ENCODE data around the gene CAMK1D. TPM values are rescaled to one million over a fixed set of nuclear protein-coding genes. Genes with fewer than 3 reads are reported as not detected.
A peak's percentile ranks its signal among the peaks of the same experiment; 100 is the strongest.

CAMK1D gene
- total and polyA plus RNA-seq, 10 of the 15 experiments (the other 5 are each of a cell fraction or from before 2014, with no cell fraction given): 2.1 to 35.5 (median 14.7) TPM

- ChIA-PET RAD21 (ENCODE audit: unreplicated experiment) (no interaction called here), POLR2A (no interaction called here), CTCF (interaction anchor here (0.6 to 1.5 kb wide), 3 partner anchors 14 to 683 kb away, joined by 3 to 8 read pairs (median 3); no protein-coding TSS in a partner anchor), SMC1A (ENCODE audit: uncharacterized antibody, unreplicated experiment) (interaction anchor here (1.0 kb wide), 1 partner anchor 13 kb away, joined by 7 read pairs; no protein-coding TSS in a partner anchor)
- no peaks in the 10 kb centered on the region; the same call in 2 of the 3 replicates for H3K9me3 ChIP-seq (replicated peaks; ENCODE audit: control insufficient read depth, insufficient read depth, low read length)
- no peak overlapping the region for H2AFZ ChIP-seq (ENCODE audit: control insufficient read depth, low read depth, low read length)
- BruUV-seq (replicated peaks): no TSS peak
- ATAC-seq (no peak), DNase-seq (ENCODE audit: low read depth, low spot score) (no peak), FAIRE-seq (no peak)
- no peaks in the 10 kb centered on the region for H4K20me1 ChIP-seq (ENCODE audit: control insufficient read depth, insufficient read depth)
- H3K4me3 ChIP-seq: no peak overlapping the region
- intact Hi-C loops (cut with micrococcal nuclease; ENCODE audit: unreplicated experiment) (no loop called here), in situ Hi-C loops (cut with MboI) (no loop called here)
- TF ChIP-seq CBX5 (IDR thresholded peaks at IDR 0.05; ENCODE audit: low read depth) (no peak), ZBTB33 (IDR thresholded peaks at IDR 0.05) (peak; percentile 51; the same call in 1 of the 2 replicates), RUNX3 (IDR thresholded peaks at IDR 0.05; ENCODE audit: low read length) (no peak), SIX5 (IDR thresholded peaks at IDR 0.05; ENCODE audit: low read depth, low read length, severe bottlenecking) (no peak), RAD21 (IDR thresholded peaks at IDR 0.05; ENCODE audit: insufficient read depth, low read depth, low read length) (no peak), MEF2A (IDR thresholded peaks at IDR 0.05; ENCODE audit: insufficient read depth, low read depth, low read length) (no peak)
- H3K4me1 ChIP-seq (ENCODE audit: control insufficient read depth, insufficient read depth, low read length): no peaks in the 10 kb centered on the region
- 86% methylated on average over 6 of the region's 7 CpGs for WGBS (ENCODE audit: insufficient coverage, insufficient replicate concordance, low lambda C conversion rate, missing lambda C conversion rate)
- no peaks in the 10 kb centered on the region for H3K27me3 ChIP-seq (replicated peaks in 1 of 2; ENCODE audit: control insufficient read depth in 2 of 2, insufficient read depth in 2 of 2, low read length in 1 of 2)
- no peak overlapping the region for H3K9ac ChIP-seq (ENCODE audit: control insufficient read depth, insufficient read depth, low read length)
- no peaks in the 10 kb centered on the region for H3K79me2 ChIP-seq (ENCODE audit: control insufficient read depth, insufficient read depth, low read length)
- H3K4me2 ChIP-seq (ENCODE audit: control insufficient read depth, insufficient read depth): no peak overlapping the region
- H3K27ac ChIP-seq (ENCODE audit: control insufficient read depth, insufficient read depth): no peak overlapping the region
- no peaks in the 10 kb centered on the region; a peak in 1 of 4 replicates for H3K36me3 ChIP-seq (ENCODE audit: control insufficient read depth in 2 of 2, insufficient read depth in 2 of 2, low read length in 1 of 2)
Measured at GRCh38 chr10:12670004-12670403, 320.7 kb downstream of the CAMK1D start.

Measured in GM12878 (cell line).